ENCODE data around the gene ALG12. TPM values are rescaled to one million over a fixed set of nuclear protein-coding genes. Genes with fewer than 3 reads are reported as not detected.

ALG12 gene
- total and polyA plus RNA-seq, 2 of the 13 experiments (the other 11 are each of a cell fraction or from before 2014, with no cell fraction given), result 7.8 to 15.8 TPM

DNA sequence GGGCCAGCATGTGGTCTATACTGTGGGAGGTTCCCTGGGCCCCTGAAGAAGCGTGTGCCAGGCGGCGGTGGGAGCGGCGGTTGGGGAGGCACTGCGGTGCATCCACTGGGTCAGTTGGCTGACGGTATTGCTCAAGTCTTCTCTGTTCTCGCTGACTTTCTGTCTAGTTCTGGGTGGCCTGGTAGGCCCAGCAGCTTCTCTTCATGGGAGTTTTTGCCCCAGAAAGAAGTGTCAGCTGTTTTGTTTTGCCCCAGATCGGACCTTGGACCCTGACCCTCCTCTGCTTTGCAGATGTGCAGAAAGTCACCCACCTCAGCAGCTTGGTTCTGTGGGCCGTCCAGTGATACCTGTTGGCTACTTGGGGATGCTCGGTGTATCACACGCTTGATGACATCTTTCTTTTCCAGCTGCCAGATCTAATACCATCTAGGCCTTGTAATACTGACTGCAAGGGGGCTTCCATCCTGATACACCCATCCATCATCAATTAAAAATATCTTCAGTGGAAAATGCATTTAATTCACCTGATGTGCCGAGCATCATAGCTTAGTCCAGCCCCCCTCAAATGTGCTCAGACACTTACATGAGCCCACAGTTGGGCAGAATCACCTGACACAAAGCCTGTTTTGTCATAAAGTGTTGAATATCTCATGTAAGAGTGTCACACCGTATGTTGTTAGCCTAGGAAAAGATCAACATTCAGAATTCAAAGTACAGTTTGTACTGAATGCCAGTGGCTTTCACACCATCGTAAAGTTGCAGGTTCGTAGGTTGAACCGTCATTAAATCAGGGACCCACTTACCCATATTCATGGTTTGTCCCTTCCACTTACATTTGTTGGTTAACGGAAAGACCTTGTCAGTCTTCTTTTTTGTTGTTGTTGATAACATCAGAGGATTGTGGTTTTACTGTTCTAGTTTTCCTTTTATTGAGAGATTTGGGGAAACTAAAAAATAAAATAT is 50.7 kb downstream of the ALG12 start (continued):
- 0 out of 2 replicates have a peak, but pooled peaks have one; percentile 38 for TF ChIP-seq ARID4A (CRISPR knock-in tag; IDR thresholded peaks at IDR 0.05; ENCODE audit: borderline replicate concordance)
- TF ChIP-seq ZNF446 (CRISPR knock-in tag; IDR thresholded peaks at IDR 0.05), result no peak
- TF ChIP-seq E2F1 (CRISPR knock-in tag; IDR thresholded peaks at IDR 0.05), result no peak
- no peak for TF ChIP-seq KDM4B (CRISPR knock-in tag; IDR thresholded peaks at IDR 0.05)
- TF ChIP-seq CEBPB (IDR thresholded peaks at IDR 0.05; ENCODE audit: borderline replicate concordance, low read depth, low read length), result 0 out of 2 replicates have a peak, but pooled peaks have one; percentile 37
- no peak for TF ChIP-seq NCOA2 (CRISPR knock-in tag; IDR thresholded peaks at IDR 0.05)
- TF ChIP-seq ZNF644 (CRISPR knock-in tag; IDR thresholded peaks at IDR 0.05; ENCODE audit: low read depth), result peak; percentile 69
- TF ChIP-seq ZNF777 (CRISPR knock-in tag; IDR thresholded peaks at IDR 0.05), result no peak
- no peak for TF ChIP-seq XBP1 (CRISPR knock-in tag; IDR thresholded peaks at IDR 0.05)
- TF ChIP-seq MNT (IDR thresholded peaks at IDR 0.05), result no peak
- no peak for TF ChIP-seq ZBTB39 (CRISPR knock-in tag; IDR thresholded peaks at IDR 0.05)
- peak; percentile 55 for TF ChIP-seq CEBPG (CRISPR knock-in tag; IDR thresholded peaks at IDR 0.05)
- no peak for TF ChIP-seq ZNF20 (CRISPR knock-in tag; IDR thresholded peaks at IDR 0.05)
- TF ChIP-seq ZNF691 (CRISPR knock-in tag; IDR thresholded peaks at IDR 0.05; ENCODE audit: borderline replicate concordance, low read depth), result no peak
- TF ChIP-seq ZNF614 (CRISPR knock-in tag; IDR thresholded peaks at IDR 0.05; ENCODE audit: borderline replicate concordance), result no peak
- TF ChIP-seq, protein P1, sequence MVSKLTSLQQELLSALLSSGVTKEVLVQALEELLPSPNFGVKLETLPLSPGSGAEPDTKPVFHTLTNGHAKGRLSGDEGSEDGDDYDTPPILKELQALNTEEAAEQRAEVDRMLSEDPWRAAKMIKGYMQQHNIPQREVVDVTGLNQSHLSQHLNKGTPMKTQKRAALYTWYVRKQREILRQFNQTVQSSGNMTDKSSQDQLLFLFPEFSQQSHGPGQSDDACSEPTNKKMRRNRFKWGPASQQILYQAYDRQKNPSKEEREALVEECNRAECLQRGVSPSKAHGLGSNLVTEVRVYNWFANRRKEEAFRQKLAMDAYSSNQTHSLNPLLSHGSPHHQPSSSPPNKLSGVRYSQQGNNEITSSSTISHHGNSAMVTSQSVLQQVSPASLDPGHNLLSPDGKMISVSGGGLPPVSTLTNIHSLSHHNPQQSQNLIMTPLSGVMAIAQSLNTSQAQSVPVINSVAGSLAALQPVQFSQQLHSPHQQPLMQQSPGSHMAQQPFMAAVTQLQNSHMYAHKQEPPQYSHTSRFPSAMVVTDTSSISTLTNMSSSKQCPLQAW (CRISPR knock-in tag; IDR thresholded peaks at IDR 0.05), result 0 out of 2 replicates have a peak, but pooled peaks have one; percentile 47
